Neural cell (in vitro differentiated cells): Measurements from ENCODE around the gene DOCK10. TPM values are rescaled to one million over a fixed set of nuclear protein-coding genes. Genes with fewer than 3 reads are reported as not detected.
"Not testable (repeated sequence)": the region's sequence is repeated elsewhere in the genome, so short reads cannot be mapped to it uniquely, and the experiment has no call there.

Experiments used
- H2AFZ ChIP-seq: fragments of 200-600, 300-800 bp; sonication (generic), shearing (Covaris generic); 2 replicates; pipeline ENCODE4 v1.6.0; 2014; ENCODE audit warnings: low read depth, mild to moderate bottlenecking, antibody characterized with exemption, low read length, moderate library complexity
- H3F3A ChIP-seq: fragments of 200-600 bp; shearing (Covaris generic); 2 replicates; pipeline ENCODE4 v1.6.1; 2016; ENCODE audit warnings: mild to moderate bottlenecking, moderate library complexity, mixed read lengths, antibody characterized with exemption, low read length; ENCODE audit not compliant: insufficient read depth, poor library complexity, severe bottlenecking
- H3K27ac ChIP-seq: fragments of 200-600, 300-800 bp; sonication (generic), shearing (Covaris generic); 2 replicates; pipeline ENCODE4 v1.5.1; 2014; ENCODE audit warnings: mild to moderate bottlenecking, low read length, moderate library complexity
- H3K27me3 ChIP-seq: fragments of 300-800, 200-600 bp; sonication (generic), shearing (Covaris generic); 2 replicates; pipeline ENCODE4 v1.6.0; 2014; ENCODE audit warnings: mild to moderate bottlenecking, low read depth, low read length, moderate library complexity; ENCODE audit not compliant: insufficient read depth
- H3K36me3 ChIP-seq: fragments of 300-800, 200-600 bp; sonication (generic), shearing (Covaris generic); 2 replicates; pipeline ENCODE4 v1.5.1; 2014; ENCODE audit warnings: mild to moderate bottlenecking, antibody characterized with exemption, low read length, moderate library complexity; ENCODE audit not compliant: insufficient read depth
- H3K4me2 ChIP-seq: fragments of 300-800, 200-600 bp; sonication (generic), shearing (Covaris generic); 2 replicates; pipeline ENCODE4 v1.6.0; 2014; ENCODE audit warnings: mild to moderate bottlenecking, low read length
- H3K4me3 ChIP-seq: fragments of 300-800, 200-600 bp; sonication (generic), shearing (Covaris generic); 2 replicates; pipeline ENCODE4 v1.5.1; 2014; ENCODE audit warnings: mild to moderate bottlenecking, low read length, moderate library complexity
- H3K79me2 ChIP-seq: fragments of 200-600 bp; shearing (Covaris generic); replicated peaks from 2 replicates; pipeline ENCODE4 v1.6.0; 2014; ENCODE audit warnings: mild to moderate bottlenecking, low read length, moderate library complexity; ENCODE audit not compliant: insufficient read depth
- H3K9ac ChIP-seq: fragments of 300-800, 200-600 bp; sonication (generic), shearing (Covaris generic); 2 replicates; pipeline ENCODE4 v1.6.1; 2016; ENCODE audit warnings: mild to moderate bottlenecking, low read length, mixed read lengths
- H3K9me2 ChIP-seq: fragments of 200-600 bp; shearing (Covaris generic); 2 replicates; pipeline ENCODE4 v1.6.1; 2016; ENCODE audit warnings: mild to moderate bottlenecking, low read length, mixed read lengths; ENCODE audit not compliant: insufficient read depth
- H3K9me3 ChIP-seq: fragments of 200-600, 300-800 bp; sonication (generic), shearing (Covaris generic); 2 replicates; pipeline ENCODE4 v1.6.1; 2016; ENCODE audit warnings: mild to moderate bottlenecking, mixed run types, low read length, moderate library complexity, mixed read lengths
- H4K20me1 ChIP-seq: fragments of 200-600 bp; shearing (Covaris generic); 2 replicates; pipeline ENCODE4 v1.6.1; 2016; ENCODE audit warnings: mild to moderate bottlenecking, mixed run types; ENCODE audit not compliant: insufficient read depth
- EP300 ChIP-seq: fragments of 450-650 bp; conservative IDR thresholded peaks from 2 replicates; pipeline ENCODE4 v1.6.1; 2014; ENCODE audit warnings: antibody characterized with exemption, mild to moderate bottlenecking, moderate library complexity; ENCODE audit not compliant: poor library complexity, severe bottlenecking
- MXI1 ChIP-seq: fragments of 450-650 bp; conservative IDR thresholded peaks from 2 replicates; pipeline ENCODE4 v1.6.1; 2014; ENCODE audit warnings: antibody characterized with exemption, mild to moderate bottlenecking; ENCODE audit not compliant: poor library complexity, severe bottlenecking
- POLR2AphosphoS5 ChIP-seq: IDR thresholded peaks from 2 replicates; pipeline ENCODE4 v1.6.1; 2012
- RAD21 ChIP-seq: fragments of 450-650 bp; conservative IDR thresholded peaks from 2 replicates; pipeline ENCODE4 v1.6.1; 2014; ENCODE audit warnings: antibody characterized with exemption, mild to moderate bottlenecking, moderate library complexity
- SMC3 ChIP-seq: fragments of 450-650 bp; conservative IDR thresholded peaks from 2 replicates; pipeline ENCODE4 v1.6.1; 2014; ENCODE audit warnings: antibody characterized with exemption, mild to moderate bottlenecking, moderate library complexity; ENCODE audit not compliant: poor library complexity
- TAF1 ChIP-seq: IDR thresholded peaks from 2 replicates; pipeline ENCODE4 v1.6.1; 2012; ENCODE audit warnings: low read depth
- polyA plus RNA-seq: library from polyadenylated mRNA; depleted of rRNA; stranded (reverse); fragments of >200 nt; gene quantifications from 2 replicates; pipeline ENCODE4 v1.2.3, GENCODE V29; 2014
- TF ChIP-seq, protein P1 (sequence below): IDR thresholded peaks from 2 replicates; pipeline ENCODE4 v1.6.1; 2012; ENCODE audit warnings: borderline replicate concordance
- TF ChIP-seq, protein P2 (sequence below): fragments of 450-650 bp; IDR thresholded peaks from 2 replicates; pipeline ENCODE4 v1.5.1; 2014; ENCODE audit warnings: antibody characterized with exemption, mild to moderate bottlenecking, moderate library complexity; ENCODE audit not compliant: poor library complexity, severe bottlenecking

The DOCK10 gene
- polyA plus RNA-seq, 1 donor from 2014 or later: 0.37 TPM

DNA sequence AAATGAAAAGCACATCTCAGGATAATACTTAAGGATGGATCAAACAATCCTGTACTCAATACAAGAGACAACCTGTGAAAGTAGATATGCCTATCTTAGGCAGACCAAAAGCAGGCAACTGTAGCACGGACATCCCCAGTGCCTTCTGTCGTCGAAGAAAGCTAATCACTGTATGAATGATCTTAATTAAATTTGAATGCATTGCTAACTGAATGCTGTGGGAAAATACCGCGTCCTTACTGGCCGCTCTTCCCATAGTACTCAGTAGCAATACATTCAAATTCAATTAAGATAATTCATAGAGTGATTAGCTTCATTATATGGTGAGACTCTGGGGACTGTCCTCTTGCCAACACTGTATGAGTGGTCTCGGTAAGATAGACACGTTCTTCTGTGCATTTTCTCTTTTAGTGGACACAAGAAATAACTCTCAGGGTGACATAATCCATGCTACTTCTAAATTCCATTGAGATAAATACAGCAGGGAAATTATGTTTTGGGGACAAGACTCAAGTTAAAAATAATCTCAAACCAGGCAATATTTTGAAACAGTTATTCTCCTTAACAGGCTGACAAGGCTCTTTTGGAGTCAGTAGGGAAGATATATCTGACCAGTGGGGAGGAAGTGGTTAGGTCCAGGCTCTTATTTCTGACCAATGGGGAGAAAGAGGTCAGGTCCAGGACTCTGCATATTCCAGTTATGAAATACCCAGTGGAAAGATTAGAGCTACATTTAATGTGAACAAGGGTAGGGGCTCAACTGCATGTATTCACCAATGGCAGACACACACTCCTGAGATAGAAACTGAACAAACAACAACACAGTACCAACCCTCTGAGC is 97.3 kb downstream of the DOCK10 start:
- no peaks in the 10 kb centered on the region for H3K79me2 ChIP-seq
- no peaks in the 10 kb centered on the region for H3K9me3 ChIP-seq
- no peak overlapping the region for H3K27ac ChIP-seq
- H2AFZ ChIP-seq: no peak overlapping the region
- no peak overlapping the region for H3K4me2 ChIP-seq
- no peaks in the 10 kb centered on the region for H3K9me2 ChIP-seq
- H4K20me1 ChIP-seq: no peaks in the 10 kb centered on the region
- H3K36me3 ChIP-seq: no peaks in the 10 kb centered on the region
- H3K4me3 ChIP-seq: no peak overlapping the region
- no peak for TF ChIP-seq TAF1
- no peak for TF ChIP-seq SMC3
- TF ChIP-seq EP300: no peak
- H3K27me3 ChIP-seq: no peaks in the 10 kb centered on the region
- no peaks in the 10 kb centered on the region for H3F3A ChIP-seq
- no peak overlapping the region for H3K9ac ChIP-seq

DNA sequence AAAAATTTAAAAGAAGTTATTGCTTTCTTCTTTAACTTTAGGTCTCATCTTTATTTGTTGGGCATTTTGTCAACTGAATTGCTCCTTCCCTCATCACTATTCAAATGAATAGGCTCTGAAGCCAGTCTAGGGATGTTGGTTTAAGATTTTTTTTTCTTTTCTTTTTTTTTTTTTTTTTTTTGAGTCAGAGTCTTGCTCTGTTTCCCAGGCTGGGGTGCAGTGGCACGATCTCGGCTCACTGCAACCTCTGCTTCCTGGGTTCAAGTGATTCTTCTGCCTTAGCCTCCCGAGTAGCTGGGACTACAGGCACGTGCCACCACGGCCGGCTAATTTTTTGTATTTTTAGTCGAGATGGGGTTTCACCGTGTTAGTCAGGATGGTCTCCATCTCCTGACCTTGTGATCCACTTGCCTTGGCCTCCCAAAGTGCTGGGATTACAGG is 98.6 kb downstream of the DOCK10 start:
- H3K4me3 ChIP-seq, H3K36me3 ChIP-seq, H3K9me2 ChIP-seq, H3K9ac ChIP-seq, H3F3A ChIP-seq, H3K9me3 ChIP-seq, H3K79me2 ChIP-seq, H3K27me3 ChIP-seq, H3K4me2 ChIP-seq, H2AFZ ChIP-seq, H4K20me1 ChIP-seq, H3K27ac ChIP-seq: not testable (repeated sequence)

DNA sequence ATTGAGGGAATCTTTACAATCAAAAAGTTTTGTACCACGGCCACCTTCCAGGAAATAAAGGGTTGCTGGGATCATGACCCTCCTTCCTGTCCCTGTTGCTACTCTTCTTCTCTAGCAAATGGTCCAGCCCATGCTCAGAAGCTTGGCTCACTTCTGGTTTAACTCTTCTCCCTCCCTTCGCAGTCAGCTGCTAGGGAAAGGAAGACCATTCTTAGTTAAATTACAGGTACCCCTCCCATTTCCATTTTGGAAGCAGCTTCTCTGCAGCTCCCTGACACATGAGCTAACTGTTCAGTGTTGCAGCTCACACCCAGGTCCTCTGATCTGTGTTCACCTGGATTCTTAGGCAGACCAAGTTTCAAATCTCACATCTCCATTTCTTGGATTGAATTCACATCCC is 100.3 kb downstream of the DOCK10 start:
- H3K9ac ChIP-seq: no peak overlapping the region
- H2AFZ ChIP-seq: no peak overlapping the region

More for the DNA sequence above, 100.3 kb downstream of the DOCK10 start:
- TF ChIP-seq, protein P1, sequence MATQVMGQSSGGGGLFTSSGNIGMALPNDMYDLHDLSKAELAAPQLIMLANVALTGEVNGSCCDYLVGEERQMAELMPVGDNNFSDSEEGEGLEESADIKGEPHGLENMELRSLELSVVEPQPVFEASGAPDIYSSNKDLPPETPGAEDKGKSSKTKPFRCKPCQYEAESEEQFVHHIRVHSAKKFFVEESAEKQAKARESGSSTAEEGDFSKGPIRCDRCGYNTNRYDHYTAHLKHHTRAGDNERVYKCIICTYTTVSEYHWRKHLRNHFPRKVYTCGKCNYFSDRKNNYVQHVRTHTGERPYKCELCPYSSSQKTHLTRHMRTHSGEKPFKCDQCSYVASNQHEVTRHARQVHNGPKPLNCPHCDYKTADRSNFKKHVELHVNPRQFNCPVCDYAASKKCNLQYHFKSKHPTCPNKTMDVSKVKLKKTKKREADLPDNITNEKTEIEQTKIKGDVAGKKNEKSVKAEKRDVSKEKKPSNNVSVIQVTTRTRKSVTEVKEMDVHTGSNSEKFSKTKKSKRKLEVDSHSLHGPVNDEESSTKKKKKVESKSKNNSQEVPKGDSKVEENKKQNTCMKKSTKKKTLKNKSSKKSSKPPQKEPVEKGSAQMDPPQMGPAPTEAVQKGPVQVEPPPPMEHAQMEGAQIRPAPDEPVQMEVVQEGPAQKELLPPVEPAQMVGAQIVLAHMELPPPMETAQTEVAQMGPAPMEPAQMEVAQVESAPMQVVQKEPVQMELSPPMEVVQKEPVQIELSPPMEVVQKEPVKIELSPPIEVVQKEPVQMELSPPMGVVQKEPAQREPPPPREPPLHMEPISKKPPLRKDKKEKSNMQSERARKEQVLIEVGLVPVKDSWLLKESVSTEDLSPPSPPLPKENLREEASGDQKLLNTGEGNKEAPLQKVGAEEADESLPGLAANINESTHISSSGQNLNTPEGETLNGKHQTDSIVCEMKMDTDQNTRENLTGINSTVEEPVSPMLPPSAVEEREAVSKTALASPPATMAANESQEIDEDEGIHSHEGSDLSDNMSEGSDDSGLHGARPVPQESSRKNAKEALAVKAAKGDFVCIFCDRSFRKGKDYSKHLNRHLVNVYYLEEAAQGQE: no peak
- no peak for TF ChIP-seq RAD21
- TF ChIP-seq, protein P2, sequence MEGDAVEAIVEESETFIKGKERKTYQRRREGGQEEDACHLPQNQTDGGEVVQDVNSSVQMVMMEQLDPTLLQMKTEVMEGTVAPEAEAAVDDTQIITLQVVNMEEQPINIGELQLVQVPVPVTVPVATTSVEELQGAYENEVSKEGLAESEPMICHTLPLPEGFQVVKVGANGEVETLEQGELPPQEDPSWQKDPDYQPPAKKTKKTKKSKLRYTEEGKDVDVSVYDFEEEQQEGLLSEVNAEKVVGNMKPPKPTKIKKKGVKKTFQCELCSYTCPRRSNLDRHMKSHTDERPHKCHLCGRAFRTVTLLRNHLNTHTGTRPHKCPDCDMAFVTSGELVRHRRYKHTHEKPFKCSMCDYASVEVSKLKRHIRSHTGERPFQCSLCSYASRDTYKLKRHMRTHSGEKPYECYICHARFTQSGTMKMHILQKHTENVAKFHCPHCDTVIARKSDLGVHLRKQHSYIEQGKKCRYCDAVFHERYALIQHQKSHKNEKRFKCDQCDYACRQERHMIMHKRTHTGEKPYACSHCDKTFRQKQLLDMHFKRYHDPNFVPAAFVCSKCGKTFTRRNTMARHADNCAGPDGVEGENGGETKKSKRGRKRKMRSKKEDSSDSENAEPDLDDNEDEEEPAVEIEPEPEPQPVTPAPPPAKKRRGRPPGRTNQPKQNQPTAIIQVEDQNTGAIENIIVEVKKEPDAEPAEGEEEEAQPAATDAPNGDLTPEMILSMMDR: no peak
- TF ChIP-seq TAF1: no peak
- TF ChIP-seq EP300: no peak
- TF ChIP-seq MXI1: no peak
- TF ChIP-seq POLR2AphosphoS5: no peak
- Histone ChIP-seq H3K9me2 (no peaks in the 10 kb centered on the region), H4K20me1 (no peaks in the 10 kb centered on the region), H3K4me2 (no peak overlapping the region), H3K36me3 (no peaks in the 10 kb centered on the region), H3K27me3 (no peaks in the 10 kb centered on the region), H3K4me3 (no peak overlapping the region), H3K79me2 (no peaks in the 10 kb centered on the region), H3K27ac (no peak overlapping the region), H3F3A (no peaks in the 10 kb centered on the region), H3K9me3 (no peaks in the 10 kb centered on the region)
